Heart left ventricle (tissue), 13 donors: ENCODE results near the gene ELP2.

Experiments
- CTCF ChIP-seq, 12 donors: fragments of 200-600 bp; sonication (generic) in 4 of 12; IDR thresholded peaks; one replicate each; pipeline versions ENCODE4 v1.5.0 to v1.8.0; 2018 to 2022; ENCODE audit warnings: antibody characterized with exemption in 12 of 12, mild to moderate bottlenecking in 5 of 12
- POLR2A ChIP-seq, 2 donors: fragments of 450-650 bp; IDR thresholded peaks; one replicate each; pipeline ENCODE4 v1.6.1; 2017; ENCODE audit warnings: antibody characterized with exemption in 2 of 2, mild to moderate bottlenecking in 2 of 2, moderate library complexity in 2 of 2
- donor health status: ischemic (EF 13 %, LVEDD 7.1; RV severe dilation, severe dysfunction).
- donor health status: DM: no; HTN: yes; CAD: no.
- donor health status: DM: no; HTN: no; CAD: no.
- donor health status: ischemic (EF 25% LVEDD 6.9; RV normal size, moderate dysfunction).
- donor health status: ischemic (EF 25% LVEDD 5.7; RV mildly dilated, moderate dysfunction).
- donor health status: ischemic (EF 35%, LVEDD 5.7; RV mildly dilated, moderate dysfunction).
- donor health status: nonischemic (EF 11% LVEDD 7.7; RV severe dilation, severe dysfunction).
- donor health status: DM: yes; HTN: yes; CAD: no.
- donor health status: PGD.
- donor health status: ischemic (EF 29% LVEDD 5.4; RV normal size, mild dysfunction).
- donor health status: nonischemic (EF 23%, LVEDD 6.1; RV moderate dilation, normal function).

GRCh38 chr18:36187193-36187825 is 57.6 kb downstream of the ELP2 start, which contains the start of gene MOCOS:
- no peak for TF ChIP-seq POLR2A (IDR thresholded peaks at IDR 0.05)
- TF ChIP-seq CTCF (IDR thresholded peaks at IDR 0.05): no peak
